HFFc6 (cell line): ENCODE measurements around the gene ASB1. TPM values are rescaled to one million over a fixed set of nuclear protein-coding genes. Genes with fewer than 3 reads are reported as not detected.

Source experiments
- DNase-seq: peaks from one replicate; pipeline ENCODE4 v3.0.0-alpha.2; 2018
- H3K27ac Mint-ChIP-seq: 2 replicates; pipeline ENCODE4 v1.8.0; 2020; ENCODE audit warnings: mild to moderate bottlenecking, mixed read lengths
- H3K27me3 Mint-ChIP-seq: 2 replicates; pipeline ENCODE4 v1.8.0; 2021; ENCODE audit warnings: mild to moderate bottlenecking, moderate library complexity, mixed read lengths; ENCODE audit not compliant: insufficient read depth
- H3K36me3 Mint-ChIP-seq: 2 replicates; pipeline ENCODE4 v1.8.0; 2021; ENCODE audit warnings: low read depth, mixed read lengths
- H3K4me1 Mint-ChIP-seq: 2 replicates; pipeline ENCODE4 v1.8.0; 2020; ENCODE audit warnings: low read depth, mixed read lengths
- H3K4me3 Mint-ChIP-seq: 2 replicates; pipeline ENCODE4 v1.8.0; 2020; ENCODE audit warnings: mild to moderate bottlenecking, moderate library complexity, mixed read lengths
- H3K9me3 Mint-ChIP-seq: 2 replicates; pipeline ENCODE4 v1.8.0; 2020; ENCODE audit warnings: mild to moderate bottlenecking, mixed read lengths
- total RNA-seq, 6 experiments: library from RNA; stranded (reverse); fragmentation: NEBNext Ultra II Directional; extraction: Animal tissue kit (Norgen Biotek cat#: 25700); gene quantifications; 2 replicates in 1 of 6; 3 replicates in 5 of 6; pipeline ENCODE4 v1.2.3, GENCODE V29; 2021
- TF ChIP-seq, protein P1 (sequence below): fragments of 200-600 bp; sonication (generic); IDR thresholded peaks from 2 replicates; pipeline ENCODE4 v1.5.0; 2021; ENCODE audit warnings: antibody characterized with exemption, mild to moderate bottlenecking

Gene ASB1
- total RNA-seq, 6 experiments from 2014 or later: 56.0 to 77.5 (median 74.4) TPM

DNA sequence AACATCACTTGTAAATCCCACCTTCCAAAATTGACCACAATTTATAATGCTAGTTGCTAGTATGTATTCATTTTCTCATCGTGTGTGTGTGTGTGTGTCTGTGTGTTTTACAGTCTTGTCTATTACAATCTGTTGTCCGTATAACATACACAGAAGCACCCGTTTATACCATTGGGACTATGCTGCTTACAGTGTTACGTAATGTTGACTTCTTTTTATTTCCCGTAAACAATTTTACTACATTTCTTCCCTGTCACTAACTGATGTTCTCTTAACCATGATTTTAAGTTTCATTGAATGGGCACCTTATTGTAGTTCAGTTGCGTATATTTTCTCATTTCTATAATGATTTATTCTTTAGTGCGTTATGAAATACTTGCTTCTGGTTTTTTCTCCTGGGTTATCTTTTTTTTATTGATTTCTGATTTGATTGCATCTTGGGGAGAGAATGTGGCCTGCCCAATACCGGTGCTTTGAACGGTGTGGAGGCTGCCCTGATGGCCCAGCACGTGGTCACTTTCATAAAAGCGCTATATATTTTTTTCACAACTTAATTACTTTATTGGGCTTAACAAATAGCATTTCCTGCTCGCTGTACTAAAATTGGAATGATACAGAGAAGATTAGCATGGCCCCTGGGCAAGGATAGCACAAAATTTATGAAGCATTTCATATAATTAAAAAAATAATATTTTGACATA lies 14.5 kb upstream of the ASB1 start:
- TF ChIP-seq, protein P1, sequence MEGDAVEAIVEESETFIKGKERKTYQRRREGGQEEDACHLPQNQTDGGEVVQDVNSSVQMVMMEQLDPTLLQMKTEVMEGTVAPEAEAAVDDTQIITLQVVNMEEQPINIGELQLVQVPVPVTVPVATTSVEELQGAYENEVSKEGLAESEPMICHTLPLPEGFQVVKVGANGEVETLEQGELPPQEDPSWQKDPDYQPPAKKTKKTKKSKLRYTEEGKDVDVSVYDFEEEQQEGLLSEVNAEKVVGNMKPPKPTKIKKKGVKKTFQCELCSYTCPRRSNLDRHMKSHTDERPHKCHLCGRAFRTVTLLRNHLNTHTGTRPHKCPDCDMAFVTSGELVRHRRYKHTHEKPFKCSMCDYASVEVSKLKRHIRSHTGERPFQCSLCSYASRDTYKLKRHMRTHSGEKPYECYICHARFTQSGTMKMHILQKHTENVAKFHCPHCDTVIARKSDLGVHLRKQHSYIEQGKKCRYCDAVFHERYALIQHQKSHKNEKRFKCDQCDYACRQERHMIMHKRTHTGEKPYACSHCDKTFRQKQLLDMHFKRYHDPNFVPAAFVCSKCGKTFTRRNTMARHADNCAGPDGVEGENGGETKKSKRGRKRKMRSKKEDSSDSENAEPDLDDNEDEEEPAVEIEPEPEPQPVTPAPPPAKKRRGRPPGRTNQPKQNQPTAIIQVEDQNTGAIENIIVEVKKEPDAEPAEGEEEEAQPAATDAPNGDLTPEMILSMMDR: no peak

DNA sequence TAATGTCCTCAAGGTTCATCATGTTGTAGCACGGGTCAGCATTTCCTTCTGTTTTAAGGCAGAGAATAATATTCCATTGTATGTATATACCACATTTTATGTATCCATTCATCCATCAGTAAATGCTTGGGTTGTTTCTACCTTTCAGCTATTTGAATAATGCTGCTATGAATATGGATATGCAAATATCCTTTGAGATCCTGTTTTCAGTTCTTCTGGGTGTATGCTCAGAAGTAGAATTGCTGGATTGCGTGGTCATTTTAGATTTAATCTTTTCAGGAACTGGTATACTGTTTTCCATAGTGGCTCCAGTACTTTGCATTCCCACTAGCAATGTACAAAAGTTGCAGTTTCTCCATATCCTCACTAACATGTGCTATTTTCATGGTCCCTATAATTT lies 13.4 kb upstream of the ASB1 start:
- no peaks in the 10 kb centered on the region for H3K27me3 Mint-ChIP-seq
- no peak overlapping the region for H3K27ac Mint-ChIP-seq
- H3K9me3 Mint-ChIP-seq: peaks cover 13% of the 10 kb centered on the region
- DNase-seq: no peak
- H3K4me1 Mint-ChIP-seq: peaks cover 3% of the 10 kb centered on the region; the same call in 1 of the 2 replicates
- no peak overlapping the region for H3K4me3 Mint-ChIP-seq
- TF ChIP-seq, protein P1: no peak
- H3K36me3 Mint-ChIP-seq: peaks cover 17% of the 10 kb centered on the region

More for the DNA sequence above, 14.5 kb upstream of the ASB1 start:
- no peaks in the 10 kb centered on the region for H3K4me1 Mint-ChIP-seq
- no peaks in the 10 kb centered on the region for H3K27me3 Mint-ChIP-seq
- no peak overlapping the region for H3K27ac Mint-ChIP-seq
- no peak for DNase-seq
- peaks cover 17% of the 10 kb centered on the region for H3K36me3 Mint-ChIP-seq
- no peak overlapping the region for H3K4me3 Mint-ChIP-seq
- H3K9me3 Mint-ChIP-seq: peaks cover 13% of the 10 kb centered on the region

DNA sequence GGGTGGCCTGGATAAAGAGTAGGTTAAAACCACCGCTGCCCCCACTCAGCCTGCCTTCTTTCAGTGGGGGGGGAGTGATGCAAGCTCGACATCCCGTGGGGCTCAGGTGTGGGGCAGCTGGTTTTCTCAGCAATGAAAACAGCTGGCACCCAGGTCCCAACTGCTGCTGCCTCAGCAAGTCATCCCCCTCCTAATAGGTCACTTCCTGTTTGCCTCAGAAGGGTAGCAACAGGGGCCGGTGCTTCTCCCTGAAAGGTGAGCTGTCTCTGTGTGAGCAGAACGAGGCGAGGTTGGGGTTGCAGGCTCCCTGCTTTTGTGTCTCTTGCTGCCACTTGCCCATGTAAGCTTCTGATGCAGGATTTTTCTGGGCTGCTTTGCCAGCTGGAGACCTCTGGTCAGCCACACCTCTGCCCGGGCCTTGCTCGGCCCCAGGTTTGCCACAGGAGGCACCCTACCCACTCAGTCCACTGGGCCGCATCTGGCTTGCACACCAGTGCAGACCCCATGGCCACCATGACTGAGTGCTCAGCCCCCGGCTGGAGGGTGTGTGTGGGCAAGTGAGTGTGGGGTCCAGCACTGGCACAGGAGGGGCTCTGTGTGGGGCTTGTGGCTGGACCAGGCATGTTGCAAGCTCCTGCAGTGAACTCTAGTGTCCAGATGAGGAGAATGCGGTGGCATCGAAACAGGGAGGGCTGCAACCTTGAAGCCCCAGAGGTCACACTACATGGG lies 11.5 kb upstream of the ASB1 start:
- DNase-seq: no peak
- TF ChIP-seq, protein P1: no peak
- Mint-ChIP-seq H3K4me3 (no peak overlapping the region), H3K27me3 (no peaks in the 10 kb centered on the region), H3K36me3 (peaks cover 17% of the 10 kb centered on the region), H3K4me1 (peaks cover 19% of the 10 kb centered on the region), H3K27ac (no peak overlapping the region), H3K9me3 (peaks cover 13% of the 10 kb centered on the region)

- Mint-ChIP-seq H3K9me3 (peaks cover 13% of the 10 kb centered on the region), H3K27me3 (no peaks in the 10 kb centered on the region), H3K4me3 (no peak overlapping the region), H3K4me1 (peaks cover 26% of the 10 kb centered on the region), H3K27ac (no peak overlapping the region), H3K36me3 (peaks cover 17% of the 10 kb centered on the region)
- TF ChIP-seq, protein P1: no peak
- DNase-seq: no peak
Observed at GRCh38 chr2:238415893-238416292, 10.8 kb upstream of the ASB1 start.

DNA sequence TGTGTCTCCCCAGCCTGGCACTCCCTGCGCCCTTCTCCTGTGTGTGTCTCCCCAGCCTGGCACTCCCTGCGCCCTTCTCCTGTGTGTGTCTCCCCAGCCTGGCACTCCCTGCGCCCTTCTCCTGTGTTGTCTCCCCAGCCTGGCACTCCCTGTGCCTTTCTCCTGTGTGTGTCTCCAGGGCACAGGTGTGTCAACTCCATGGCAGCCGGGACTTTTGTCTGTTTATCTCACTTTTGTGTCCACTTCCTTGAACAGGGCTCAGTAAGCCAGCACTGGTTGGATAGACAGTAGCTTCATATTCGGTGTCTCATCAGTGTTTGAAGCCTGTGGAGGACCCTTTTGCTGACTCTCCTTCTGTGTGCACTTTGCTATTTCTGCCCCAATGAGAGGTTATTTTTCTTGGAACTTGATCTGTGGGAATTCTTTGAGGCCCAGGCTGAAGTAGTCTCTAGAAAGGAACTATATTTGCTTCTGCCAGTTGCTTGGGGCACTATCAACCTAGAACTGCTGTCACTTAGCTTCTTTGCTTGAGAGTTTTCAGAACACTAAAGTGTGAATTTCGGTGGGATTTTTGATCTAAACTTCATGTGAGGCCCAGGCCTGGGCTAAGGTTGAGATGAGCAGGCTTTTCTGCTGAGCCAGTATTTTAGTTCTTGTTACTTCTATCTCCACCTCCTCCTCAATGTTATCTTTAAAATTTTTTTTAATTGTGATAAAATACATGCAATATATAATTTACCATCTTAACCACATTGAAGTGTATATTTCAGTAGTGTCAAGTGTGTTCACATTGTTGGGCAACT lies 8.3 kb upstream of the ASB1 start:
- Mint-ChIP-seq H3K4me1 (peaks cover 32% of the 10 kb centered on the region), H3K27ac (no peak overlapping the region), H3K36me3 (peaks cover 17% of the 10 kb centered on the region), H3K9me3 (peaks cover 13% of the 10 kb centered on the region), H3K4me3 (no peak overlapping the region), H3K27me3 (no peaks in the 10 kb centered on the region; the same call in 1 of the 2 replicates)
- DNase-seq: no peak
- TF ChIP-seq, protein P1: no peak
